Effector CD8-positive, alpha-beta T cell (primary cell): ENCODE results near the gene SMURF1.

Experiments used
- DNase-seq: peaks from one replicate; lab custom pipeline; 2025; lab: John Stamatoyannopoulos, UW

SMURF1 gene

GRCh38 chr7:99029466-99030435 is 114.2 kb downstream of the SMURF1 start:
- DNase-seq = no peak

DNA sequence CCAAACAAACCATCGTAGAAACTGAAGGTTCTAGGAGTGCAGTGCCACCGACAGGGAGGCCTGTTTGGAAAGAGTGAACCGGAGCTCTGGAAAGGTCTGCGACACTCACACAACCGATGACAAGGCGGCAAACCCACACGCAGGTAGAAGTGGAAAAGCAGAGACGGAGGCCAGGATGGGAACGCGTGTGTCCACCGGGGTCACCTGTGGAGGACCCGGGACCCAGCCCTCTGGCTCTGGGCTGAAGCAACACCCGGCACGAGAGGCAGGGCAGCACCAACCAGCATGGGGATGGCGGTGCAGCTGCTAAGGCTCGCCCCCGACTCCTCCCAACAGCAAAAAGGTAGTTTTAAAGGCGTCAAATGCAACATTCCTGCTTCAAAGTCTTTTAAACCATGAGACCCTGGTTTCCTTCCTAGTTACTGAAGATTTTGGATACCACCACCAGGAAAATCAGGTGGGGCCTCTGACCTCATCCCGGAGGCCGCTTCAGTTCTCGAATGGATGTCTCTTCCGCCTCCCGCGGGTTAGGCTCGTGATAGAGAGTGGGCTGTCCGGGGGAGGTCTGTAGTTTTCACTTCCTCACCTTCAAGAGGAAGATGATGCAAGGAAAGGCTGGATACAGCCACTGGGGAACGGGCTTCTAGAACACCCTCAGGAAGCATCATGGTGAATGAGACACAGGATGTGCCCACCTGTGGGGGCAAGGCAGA is 115.5 kb downstream of the SMURF1 start:
- DNase-seq = no peak

- DNase-seq = no peak
Measured at GRCh38 chr7:99027841-99028240, 116.1 kb downstream of the SMURF1 start.

DNA sequence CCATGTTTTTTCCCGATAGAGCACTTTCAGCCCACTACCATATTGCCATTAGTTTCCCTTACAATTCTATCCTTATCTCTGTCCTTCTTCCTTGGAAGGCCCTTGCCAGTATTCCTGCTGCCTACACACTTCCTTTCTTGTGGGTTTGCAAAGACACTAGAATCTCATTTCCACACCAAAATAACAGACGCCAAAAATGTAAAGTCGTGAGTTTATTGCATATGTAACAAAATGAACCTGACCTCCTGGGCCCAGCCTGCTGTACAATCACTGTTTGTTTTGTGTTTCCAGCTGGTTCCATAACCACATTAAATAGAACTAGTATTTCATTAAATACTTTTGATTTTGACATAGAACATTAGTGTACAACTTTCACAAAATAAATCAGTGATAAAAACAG is 116.7 kb downstream of the SMURF1 start:
- DNase-seq = no peak

DNA sequence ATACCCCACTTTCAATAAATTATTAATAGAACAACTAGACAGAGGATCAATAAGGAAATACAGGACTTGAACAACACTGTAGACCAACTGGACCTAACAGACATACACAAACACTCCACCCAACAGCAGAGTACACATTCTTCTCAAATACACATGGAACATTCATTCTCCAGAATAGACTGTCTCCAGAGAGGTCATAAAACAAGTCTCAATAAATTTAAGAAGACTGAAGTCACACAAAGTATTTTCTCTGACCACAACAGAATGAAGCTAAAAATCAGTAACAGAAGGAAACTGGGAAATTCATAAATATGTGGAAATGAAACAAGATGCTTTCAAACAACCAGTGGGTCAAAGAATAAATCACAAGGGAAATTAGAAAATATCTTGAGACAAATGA is 119.8 kb downstream of the SMURF1 start:
- no peak for DNase-seq

DNA sequence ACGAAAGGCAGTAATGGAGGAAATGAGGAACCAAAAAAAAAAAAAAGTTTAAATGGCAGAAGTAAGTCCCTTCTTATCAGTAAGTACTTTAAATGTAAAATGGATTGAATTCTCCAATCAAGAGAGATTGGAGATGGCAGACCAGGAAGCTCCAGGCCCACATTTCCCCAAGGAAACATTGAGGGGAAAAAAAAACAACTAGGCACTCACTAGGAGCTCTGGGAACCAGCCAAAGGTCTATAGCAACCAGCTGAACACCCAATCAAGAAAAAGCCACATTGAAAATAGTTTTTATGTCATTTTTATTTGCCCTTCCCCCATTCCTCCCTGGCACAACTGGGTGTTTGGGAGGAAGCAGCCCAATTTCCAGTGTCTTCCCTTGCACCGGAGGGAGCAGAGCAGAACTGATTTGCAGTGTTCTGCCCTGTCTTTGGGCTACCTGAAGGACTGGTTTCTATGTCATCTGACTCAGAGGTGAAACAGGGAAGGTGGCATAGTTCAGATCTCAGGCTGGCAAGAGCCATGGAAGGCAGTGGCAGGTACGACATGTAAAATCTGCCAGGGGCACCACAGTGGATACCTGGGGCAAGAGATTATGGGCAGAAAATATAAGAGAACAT is 121.9 kb downstream of the SMURF1 start:
- DNase-seq = no peak

DNA sequence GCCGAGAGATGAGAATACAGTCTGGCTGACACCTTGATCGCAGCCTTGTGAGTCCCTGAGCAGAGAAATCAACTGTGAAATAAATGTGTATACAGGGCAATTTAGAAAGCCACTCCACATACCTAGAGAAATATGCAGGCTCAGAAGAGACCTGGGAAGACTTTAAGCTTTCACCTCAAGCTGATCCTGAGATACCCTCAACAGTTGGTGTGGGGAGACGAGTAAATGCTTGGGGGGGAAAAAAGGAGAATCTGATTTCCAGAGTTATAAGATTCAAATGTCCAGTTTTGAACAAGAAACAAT is 123.5 kb downstream of the SMURF1 start:
- no peak for DNase-seq

- no peak for DNase-seq
Measured at GRCh38 chr7:99019523-99020412, 124.1 kb downstream of the SMURF1 start.

GRCh38 chr7:99016196-99016595 is 127.7 kb downstream of the SMURF1 start:
- no peak for DNase-seq

DNA sequence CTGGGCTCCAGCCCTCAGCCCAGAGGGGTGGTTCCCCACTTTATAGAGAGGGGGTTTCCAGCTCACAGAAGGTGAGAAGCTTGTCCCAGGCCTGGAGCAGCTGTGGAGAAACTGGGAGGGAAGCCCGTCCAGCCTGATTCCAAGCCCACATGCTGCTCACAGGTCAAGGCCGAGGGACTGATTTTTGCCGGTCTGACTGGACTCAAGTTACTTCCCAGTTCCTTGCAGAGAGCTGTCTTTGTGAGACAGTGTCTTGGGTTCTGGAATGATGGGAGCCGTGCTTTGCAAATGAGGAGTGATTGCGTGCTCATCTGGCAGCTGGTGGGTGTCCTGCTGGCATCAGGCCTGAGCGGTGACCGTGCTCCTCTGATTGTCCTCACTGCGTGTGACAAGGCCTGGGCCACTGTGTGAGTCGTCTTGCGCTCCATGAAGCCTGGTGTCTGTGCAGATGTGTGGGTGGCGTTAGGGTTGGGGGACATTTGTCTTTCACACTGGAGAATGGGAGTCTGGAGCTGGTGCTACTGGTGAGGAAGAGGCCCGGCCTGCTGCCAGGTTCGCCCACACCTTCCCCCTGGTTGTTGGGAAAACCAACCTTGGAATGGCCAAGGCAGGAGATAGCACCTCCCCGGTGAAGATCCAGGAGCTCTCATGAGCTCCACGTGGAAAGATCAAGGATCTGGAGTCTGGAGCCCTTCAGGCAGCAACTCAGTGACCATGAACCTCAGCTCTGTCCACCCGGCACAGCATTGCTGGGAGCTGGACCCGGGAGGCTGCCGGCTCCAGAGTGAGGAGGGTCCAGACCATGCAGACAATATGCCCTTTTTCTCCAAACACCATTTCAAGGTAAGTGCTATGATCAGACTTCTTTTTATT is 129.6 kb downstream of the SMURF1 start:
- no peak for DNase-seq

DNA sequence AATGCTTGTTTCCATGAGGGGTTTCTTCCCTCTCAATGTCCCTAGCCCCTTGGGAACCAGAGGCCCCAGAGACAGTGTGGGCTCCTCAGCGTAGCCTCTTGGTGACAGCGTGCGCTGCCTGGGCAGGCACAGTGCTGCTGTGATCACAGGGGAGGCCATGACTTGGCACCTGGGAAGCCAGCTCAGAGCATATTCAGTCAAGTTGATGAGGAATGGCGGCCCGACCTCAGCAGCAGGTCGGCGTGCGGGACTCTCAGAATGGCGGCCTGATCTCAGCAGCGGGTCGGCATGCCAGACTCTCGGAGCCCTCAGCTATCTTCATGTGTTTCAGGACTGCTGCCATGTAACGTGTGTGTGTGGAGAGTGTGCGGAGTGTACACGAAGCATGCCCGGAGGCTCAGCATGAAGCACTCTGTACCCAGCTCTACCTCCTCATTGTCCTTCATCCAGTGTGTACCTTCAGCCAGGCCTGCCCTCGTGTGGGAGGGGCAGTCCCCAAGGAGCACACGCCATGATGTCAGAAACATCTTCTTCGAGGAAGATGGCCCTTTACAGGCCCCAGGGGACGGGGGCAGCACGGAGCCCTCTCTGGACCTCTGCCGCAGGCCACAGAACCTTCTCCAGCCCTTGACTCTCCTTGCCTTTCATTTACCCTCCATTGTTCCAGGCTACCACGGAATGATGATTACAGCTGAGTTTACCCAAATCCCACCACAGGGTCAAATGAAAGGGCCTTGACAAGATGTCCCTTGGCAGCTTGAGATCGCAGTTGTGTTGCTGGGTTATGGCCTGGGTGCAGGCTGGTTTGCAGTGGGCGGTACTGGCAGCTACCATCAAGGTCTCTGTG is 130.4 kb downstream of the SMURF1 start:
- DNase-seq = no peak

- no peak for DNase-seq
Measured at GRCh38 chr7:99012722-99013121, 131.2 kb downstream of the SMURF1 start.

GRCh38 chr7:99011706-99012404 is 132.1 kb downstream of the SMURF1 start:
- DNase-seq = no peak

- no peak for DNase-seq
Measured at GRCh38 chr7:99011341-99011705, 132.6 kb downstream of the SMURF1 start.

- no peak for DNase-seq
Measured at GRCh38 chr7:99010281-99010680, 133.6 kb downstream of the SMURF1 start.

- no peak for DNase-seq
Measured at GRCh38 chr7:99008921-99009530, 134.9 kb downstream of the SMURF1 start.

DNA sequence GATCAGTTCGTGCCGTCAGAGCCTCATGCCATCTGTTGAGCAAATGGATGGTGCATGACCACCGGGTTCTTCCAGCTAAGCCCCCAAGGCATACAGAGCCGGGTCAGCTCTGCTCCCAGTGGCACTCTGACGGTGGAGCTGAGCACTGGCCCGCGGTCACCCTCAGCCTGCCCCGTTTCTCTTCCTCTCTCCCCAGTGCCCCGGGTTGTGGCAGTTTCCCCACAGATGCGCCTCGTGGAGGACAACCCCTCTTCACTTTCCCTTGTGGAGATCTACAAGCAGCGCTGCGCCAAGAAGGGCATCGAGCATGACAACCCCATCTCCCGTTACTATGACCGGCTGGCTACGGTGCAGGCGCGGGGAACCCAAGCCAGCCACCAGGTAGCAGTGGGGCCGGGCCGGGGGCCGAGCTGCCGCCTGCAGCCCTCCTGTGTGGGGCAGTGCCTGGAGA is 135.7 kb downstream of the SMURF1 start:
- no peak for DNase-seq

DNA sequence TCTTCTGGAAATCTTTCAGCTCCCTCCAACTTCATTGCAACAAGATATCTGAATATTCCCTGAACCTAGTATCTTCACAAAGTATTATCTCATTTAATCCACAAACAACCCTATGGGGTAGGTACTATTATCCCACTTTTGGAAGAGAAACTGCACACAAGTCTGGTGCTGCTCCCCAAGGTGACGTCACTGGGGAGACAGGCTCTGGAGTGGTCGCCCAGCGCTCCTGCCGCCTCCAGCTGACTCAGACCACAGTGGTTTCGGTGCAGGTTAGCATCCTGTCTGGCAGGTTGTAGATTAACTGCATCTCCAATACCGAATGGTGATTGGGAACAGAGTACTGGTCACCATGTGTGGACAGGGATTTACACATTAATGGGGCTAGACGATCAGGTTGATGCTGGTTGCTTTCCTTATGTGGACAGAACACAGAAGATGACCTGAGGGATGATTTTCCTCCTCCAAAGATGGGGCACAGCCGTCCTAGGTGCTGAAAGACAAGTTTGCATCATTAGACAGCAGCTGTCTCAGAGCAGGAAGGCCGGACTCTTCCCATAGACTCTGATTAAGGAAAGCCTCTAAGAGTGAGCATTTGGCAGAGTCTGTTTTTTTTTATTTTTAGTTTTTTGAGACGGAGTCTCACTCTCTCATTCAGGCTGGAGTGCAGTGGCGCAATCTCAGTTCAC is 137.0 kb downstream of the SMURF1 start:
- DNase-seq = no peak
